ENCODE data around the gene FIS1.

DNA sequence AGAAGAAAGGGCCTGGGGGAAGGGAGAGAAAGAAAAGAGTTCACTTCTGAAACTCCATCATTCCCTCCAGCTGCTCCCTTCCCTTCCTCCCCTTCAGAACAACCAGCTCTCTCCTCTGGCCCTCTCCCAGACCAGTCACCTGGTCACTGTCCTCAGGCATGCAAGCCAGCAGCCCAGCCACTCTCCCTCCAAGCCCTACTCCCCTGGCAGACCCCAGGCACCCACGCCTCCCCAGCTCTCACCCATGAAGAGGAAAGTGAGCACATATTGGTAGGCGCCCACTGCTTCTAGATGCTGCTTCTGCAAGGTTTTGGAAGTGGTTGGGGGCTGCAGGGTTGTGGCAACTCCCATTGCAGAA, 44.4 kb downstream of the FIS1 start:
- no peak for TF ChIP-seq POLR2A (IDR thresholded peaks at IDR 0.05)
- TF ChIP-seq, protein P1, sequence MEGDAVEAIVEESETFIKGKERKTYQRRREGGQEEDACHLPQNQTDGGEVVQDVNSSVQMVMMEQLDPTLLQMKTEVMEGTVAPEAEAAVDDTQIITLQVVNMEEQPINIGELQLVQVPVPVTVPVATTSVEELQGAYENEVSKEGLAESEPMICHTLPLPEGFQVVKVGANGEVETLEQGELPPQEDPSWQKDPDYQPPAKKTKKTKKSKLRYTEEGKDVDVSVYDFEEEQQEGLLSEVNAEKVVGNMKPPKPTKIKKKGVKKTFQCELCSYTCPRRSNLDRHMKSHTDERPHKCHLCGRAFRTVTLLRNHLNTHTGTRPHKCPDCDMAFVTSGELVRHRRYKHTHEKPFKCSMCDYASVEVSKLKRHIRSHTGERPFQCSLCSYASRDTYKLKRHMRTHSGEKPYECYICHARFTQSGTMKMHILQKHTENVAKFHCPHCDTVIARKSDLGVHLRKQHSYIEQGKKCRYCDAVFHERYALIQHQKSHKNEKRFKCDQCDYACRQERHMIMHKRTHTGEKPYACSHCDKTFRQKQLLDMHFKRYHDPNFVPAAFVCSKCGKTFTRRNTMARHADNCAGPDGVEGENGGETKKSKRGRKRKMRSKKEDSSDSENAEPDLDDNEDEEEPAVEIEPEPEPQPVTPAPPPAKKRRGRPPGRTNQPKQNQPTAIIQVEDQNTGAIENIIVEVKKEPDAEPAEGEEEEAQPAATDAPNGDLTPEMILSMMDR (IDR thresholded peaks at IDR 0.05) = no peak

All from tibial nerve (tissue), 3 donors.